ENCODE measurements around the gene OR4C6.
A peak's percentile ranks its signal among the peaks of the same experiment; 100 is the strongest.

The OR4C6 gene

DNA sequence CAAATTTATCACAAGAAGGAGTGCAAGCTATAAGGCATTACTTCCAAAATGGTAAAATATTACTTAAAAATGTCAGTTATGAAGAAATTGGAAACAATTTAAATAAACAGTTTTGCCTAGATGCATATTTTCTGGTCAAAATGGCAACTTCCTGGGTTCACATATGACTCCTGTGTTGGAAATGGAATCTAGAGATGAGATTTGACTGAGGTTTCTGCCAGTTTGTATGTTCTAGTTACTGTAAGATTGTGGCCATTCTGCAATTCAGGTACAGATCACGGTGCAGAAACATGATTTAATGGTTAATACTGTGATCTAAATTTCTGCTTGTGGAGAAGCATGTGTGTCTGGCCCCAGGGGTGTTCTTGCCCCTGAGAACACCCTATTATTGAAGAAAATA is 3.4 kb upstream of the OR4C6 start:
- no peak overlapping the region for H3K4me3 ChIP-seq (ENCODE audit: low read depth, low read length)
- DNase-seq (ENCODE audit: low read depth), result no peak
- TF ChIP-seq, protein P1, sequence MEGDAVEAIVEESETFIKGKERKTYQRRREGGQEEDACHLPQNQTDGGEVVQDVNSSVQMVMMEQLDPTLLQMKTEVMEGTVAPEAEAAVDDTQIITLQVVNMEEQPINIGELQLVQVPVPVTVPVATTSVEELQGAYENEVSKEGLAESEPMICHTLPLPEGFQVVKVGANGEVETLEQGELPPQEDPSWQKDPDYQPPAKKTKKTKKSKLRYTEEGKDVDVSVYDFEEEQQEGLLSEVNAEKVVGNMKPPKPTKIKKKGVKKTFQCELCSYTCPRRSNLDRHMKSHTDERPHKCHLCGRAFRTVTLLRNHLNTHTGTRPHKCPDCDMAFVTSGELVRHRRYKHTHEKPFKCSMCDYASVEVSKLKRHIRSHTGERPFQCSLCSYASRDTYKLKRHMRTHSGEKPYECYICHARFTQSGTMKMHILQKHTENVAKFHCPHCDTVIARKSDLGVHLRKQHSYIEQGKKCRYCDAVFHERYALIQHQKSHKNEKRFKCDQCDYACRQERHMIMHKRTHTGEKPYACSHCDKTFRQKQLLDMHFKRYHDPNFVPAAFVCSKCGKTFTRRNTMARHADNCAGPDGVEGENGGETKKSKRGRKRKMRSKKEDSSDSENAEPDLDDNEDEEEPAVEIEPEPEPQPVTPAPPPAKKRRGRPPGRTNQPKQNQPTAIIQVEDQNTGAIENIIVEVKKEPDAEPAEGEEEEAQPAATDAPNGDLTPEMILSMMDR (IDR thresholded peaks at IDR 0.05; ENCODE audit: low read depth, low read length, missing control alignments), result no peak

DNA sequence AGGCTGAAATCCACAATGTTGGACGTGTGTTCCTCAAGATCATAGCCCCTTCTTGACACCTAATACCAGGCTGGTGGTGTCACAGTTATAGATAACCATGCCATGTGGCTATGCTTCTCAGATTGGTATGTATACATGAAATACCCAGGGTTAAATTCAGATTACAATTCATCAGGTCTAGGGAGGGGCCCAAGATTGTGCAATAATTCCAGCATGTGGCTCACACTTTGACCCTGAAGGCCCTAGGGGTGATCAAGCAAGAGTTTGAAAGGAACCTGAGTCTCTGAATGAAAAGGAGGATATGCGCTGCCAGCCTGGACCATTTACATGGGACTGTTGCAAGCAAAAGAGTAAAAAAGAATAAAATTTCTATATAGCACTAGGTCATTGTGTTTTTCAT is 7.4 kb downstream of the OR4C6 start:
- no peak for DNase-seq (ENCODE audit: low read depth)
- TF ChIP-seq, protein P1 (IDR thresholded peaks at IDR 0.05; ENCODE audit: low read depth, low read length, missing control alignments), result no peak
- H3K4me3 ChIP-seq (ENCODE audit: low read depth, low read length), result no peak overlapping the region

DNA sequence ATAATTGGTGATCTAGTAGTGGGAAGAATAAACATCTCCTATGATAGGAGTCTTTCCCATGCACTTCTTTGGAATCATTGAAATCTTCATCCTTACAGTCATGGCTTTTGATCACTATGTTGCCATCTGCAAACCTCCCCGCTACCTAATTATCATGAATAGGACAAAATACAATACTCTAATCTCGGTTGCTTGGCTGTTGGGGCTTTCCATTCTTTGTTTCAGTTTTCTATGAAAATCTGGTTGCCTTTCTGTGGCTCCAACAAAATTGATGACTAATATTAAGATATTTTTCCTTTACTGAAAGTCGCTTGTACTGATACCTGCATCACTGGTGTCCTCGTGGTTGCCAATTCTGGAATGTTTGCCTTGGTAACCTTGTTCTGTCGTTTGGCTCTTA is 11.9 kb downstream of the OR4C6 start:
- DNase-seq (ENCODE audit: low read depth), result no peak
- TF ChIP-seq, protein P1 (IDR thresholded peaks at IDR 0.05; ENCODE audit: low read depth, low read length, missing control alignments), result no peak
- no peak overlapping the region for H3K4me3 ChIP-seq (ENCODE audit: low read depth, low read length)

DNA sequence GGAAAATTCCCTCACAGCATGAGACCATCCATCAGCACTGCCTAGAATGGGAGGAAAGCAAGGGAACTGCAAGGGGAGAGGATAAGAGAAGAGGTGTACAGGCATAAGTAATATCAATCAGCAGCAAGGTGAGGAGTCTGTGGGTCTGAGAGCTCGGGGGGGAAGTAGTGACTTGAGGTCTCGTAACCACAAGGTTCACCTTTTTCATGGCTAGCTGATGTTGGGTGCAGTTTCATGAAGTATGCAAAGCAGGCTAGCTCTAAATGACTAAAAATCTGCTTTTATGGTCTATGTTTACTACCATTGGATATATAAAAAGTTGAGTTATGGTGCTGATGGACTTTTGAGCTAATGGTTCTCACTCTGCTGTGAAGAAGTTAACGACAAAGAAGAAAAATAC is 35.8 kb downstream of the OR4C6 start:
- TF ChIP-seq, protein P1 (IDR thresholded peaks at IDR 0.05; ENCODE audit: low read depth, low read length, missing control alignments), result no peak
- H3K4me3 ChIP-seq (ENCODE audit: low read depth, low read length), result no peak overlapping the region
- DNase-seq (ENCODE audit: low read depth), result no peak

DNA sequence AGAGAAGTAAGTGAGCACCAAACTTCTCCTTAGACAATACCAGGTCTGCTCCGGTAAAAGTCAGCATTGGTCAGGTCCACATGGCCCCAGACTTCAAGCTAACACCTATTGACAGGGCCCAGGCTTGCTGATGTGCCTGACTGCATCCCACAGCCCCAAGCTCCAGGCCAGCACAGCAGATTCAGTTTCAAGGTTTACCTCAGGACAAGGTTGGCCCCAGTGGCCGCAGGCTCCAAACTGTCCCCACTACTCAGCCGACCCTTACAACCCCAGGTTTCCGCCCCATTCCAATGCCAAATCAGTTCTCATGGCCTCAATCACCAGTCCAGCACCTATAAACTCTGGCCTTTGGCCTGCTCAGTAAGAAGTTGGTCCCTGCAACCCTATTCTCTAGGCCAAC is 39.4 kb downstream of the OR4C6 start:
- no peak overlapping the region for H3K4me3 ChIP-seq (ENCODE audit: low read depth, low read length)
- no peak for DNase-seq (ENCODE audit: low read depth)
- TF ChIP-seq, protein P1 (IDR thresholded peaks at IDR 0.05; ENCODE audit: low read depth, low read length, missing control alignments), result no peak

DNA sequence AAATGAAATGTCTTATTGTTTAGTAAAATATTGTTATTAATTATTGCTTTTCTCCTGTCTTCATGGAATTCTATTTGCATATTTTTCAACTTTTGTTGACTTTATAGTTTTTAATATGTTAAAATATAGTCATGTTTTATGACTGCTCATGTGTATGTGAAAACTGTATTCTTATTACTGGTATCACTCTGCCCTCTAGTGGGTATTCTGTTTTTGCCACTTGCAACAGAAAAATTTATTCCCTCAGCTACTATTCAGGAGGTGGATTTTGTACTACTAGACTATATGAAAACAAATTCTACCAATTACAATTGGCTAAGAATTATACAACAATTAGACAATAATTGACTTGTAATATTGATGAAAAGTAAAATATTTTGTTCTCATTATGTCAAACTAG is 45.0 kb downstream of the OR4C6 start:
- DNase-seq (ENCODE audit: low read depth), result no peak
- TF ChIP-seq, protein P1 (IDR thresholded peaks at IDR 0.05; ENCODE audit: low read depth, low read length, missing control alignments), result peak; percentile 32
- no peak overlapping the region for H3K4me3 ChIP-seq (ENCODE audit: low read depth, low read length)

DNA sequence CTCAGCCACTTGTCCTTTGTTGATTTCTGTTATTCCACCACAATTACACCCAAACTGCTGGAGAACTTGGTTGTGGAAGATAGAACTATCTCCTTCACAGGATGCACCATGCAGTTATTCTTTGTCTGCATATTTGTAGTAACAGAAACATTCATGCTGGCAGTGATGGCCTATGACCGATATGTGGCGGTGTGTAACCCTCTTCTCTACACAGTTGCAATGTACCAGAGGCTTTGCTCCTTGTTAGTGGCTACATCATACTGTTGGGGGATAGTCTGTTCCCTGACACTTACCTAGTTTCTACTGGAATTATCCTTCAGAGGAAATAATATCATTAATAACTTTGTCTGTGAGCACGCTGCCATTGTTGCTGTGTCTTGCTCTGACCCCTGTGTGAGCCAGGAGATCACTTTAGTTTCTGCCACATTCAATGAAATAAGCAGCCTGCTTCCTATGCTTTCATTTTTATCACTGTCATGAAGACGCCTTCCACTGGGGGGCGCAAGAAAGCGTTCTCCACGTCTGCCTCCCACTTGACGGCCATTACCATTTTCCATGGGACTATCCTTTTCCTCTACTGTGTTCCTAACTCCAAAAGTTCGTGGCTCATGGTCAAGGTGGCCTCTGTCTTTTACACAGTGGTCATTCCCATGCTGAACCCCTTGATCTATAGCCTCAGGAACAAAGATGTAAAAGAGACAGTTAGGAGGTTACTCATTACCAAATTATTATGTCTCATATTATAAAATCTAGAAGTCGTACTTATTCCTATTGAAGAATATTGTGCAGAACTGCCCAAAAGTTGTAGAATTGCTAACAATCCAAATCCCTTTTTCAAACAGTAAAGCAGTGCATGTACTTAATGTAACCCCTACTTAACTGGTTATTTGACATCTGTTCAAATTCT is 53.2 kb downstream of the OR4C6 start:
- H3K4me3 ChIP-seq (ENCODE audit: low read depth, low read length), result no peak overlapping the region
- no peak for DNase-seq (ENCODE audit: low read depth)
- TF ChIP-seq, protein P1 (IDR thresholded peaks at IDR 0.05; ENCODE audit: low read depth, low read length, missing control alignments), result peak; percentile 42

Measured in GM12864 (cell line).